Testis (tissue), 2 donors: ENCODE data around the gene CTBP2.

Experiments used
- POLR2A ChIP-seq: fragments of 450-650 bp; IDR thresholded peaks from one replicate; pipeline ENCODE4 v1.6.1; 2017; ENCODE audit warnings: antibody characterized with exemption, mild to moderate bottlenecking, moderate library complexity
- TF ChIP-seq, protein P1 (sequence below), 3 experiments: fragments of 450-650 bp in 2 of 3; fragments of 200-600 bp in 1 of 3; sonication (generic) in 1 of 3; IDR thresholded peaks; one replicate each; pipeline ENCODE4 v1.5.1; 2016 to 2019; ENCODE audit warnings: antibody characterized with exemption in 3 of 3, mild to moderate bottlenecking in 2 of 3, moderate library complexity in 1 of 3

DNA sequence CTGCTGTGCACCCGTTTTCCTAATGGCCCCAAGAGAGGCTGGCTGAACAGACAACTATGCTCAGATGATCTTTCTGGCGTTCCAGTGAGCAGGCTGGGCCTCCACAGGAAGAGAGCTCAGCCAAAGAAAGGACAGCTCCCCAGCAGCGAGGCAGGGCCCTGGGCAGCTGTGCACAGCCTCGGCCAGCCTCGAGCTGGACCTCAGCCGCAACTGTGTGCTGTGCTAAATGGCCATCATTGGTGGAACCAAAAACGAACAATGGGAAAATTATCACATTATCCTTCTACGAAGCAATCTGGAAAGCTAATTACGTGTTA is 97.5 kb downstream of the CTBP2 start:
- TF ChIP-seq, protein P1, sequence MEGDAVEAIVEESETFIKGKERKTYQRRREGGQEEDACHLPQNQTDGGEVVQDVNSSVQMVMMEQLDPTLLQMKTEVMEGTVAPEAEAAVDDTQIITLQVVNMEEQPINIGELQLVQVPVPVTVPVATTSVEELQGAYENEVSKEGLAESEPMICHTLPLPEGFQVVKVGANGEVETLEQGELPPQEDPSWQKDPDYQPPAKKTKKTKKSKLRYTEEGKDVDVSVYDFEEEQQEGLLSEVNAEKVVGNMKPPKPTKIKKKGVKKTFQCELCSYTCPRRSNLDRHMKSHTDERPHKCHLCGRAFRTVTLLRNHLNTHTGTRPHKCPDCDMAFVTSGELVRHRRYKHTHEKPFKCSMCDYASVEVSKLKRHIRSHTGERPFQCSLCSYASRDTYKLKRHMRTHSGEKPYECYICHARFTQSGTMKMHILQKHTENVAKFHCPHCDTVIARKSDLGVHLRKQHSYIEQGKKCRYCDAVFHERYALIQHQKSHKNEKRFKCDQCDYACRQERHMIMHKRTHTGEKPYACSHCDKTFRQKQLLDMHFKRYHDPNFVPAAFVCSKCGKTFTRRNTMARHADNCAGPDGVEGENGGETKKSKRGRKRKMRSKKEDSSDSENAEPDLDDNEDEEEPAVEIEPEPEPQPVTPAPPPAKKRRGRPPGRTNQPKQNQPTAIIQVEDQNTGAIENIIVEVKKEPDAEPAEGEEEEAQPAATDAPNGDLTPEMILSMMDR (IDR thresholded peaks at IDR 0.05): no peak
- no peak for TF ChIP-seq POLR2A
